AG09319 (cell line): Measurements from ENCODE around the gene SUSD4.

Source experiments
- DNase-seq: peaks from one replicate; pipeline ENCODE4 v3.0.0-alpha.2; 2010; ENCODE audit warnings: low read depth; ENCODE audit errors: extremely low read depth
- CTCF ChIP-seq: IDR thresholded peaks from 2 replicates; pipeline ENCODE4 v1.5.1; 2011; ENCODE audit warnings: low read depth, mild to moderate bottlenecking, inconsistent platforms, low read length, moderate library complexity

The SUSD4 gene

GRCh38 chr1:223329664-223330415 is 34.1 kb downstream of the SUSD4 start:
- DNase-seq: no peak
- TF ChIP-seq CTCF: no peak

GRCh38 chr1:223329252-223329651 is 34.7 kb downstream of the SUSD4 start:
- DNase-seq: no peak
- no peak for TF ChIP-seq CTCF

GRCh38 chr1:223328566-223328965 is 35.4 kb downstream of the SUSD4 start:
- no peak for DNase-seq
- TF ChIP-seq CTCF: no peak

GRCh38 chr1:223326776-223327175 is 37.2 kb downstream of the SUSD4 start:
- TF ChIP-seq CTCF: no peak
- no peak for DNase-seq

- TF ChIP-seq CTCF: no peak
- no peak for DNase-seq
Observed at GRCh38 chr1:223323491-223324484, 40.2 kb downstream of the SUSD4 start.

GRCh38 chr1:223322868-223323267 is 41.1 kb downstream of the SUSD4 start:
- no peak for DNase-seq
- no peak for TF ChIP-seq CTCF

GRCh38 chr1:223320959-223321358 is 43.0 kb downstream of the SUSD4 start:
- no peak for DNase-seq
- TF ChIP-seq CTCF: no peak
